GM12872 (cell line): ENCODE results near the gene HLA-DPA1.

Source experiments
- CTCF ChIP-seq: IDR thresholded peaks from 3 replicates; pipeline ENCODE4 v1.5.1; 2011; ENCODE audit warnings: low read depth, mild to moderate bottlenecking, low read length, moderate library complexity; ENCODE audit not compliant: insufficient read depth

The HLA-DPA1 gene

GRCh38 chr6:33034554-33034953 lies 38.9 kb downstream of the HLA-DPA1 start:
- no peak for TF ChIP-seq CTCF

- no peak for TF ChIP-seq CTCF
These were observed 43.2 kb downstream of the HLA-DPA1 start for GRCh38 chr6:33030245-33030644.

GRCh38 chr6:33029328-33030184 lies 43.9 kb downstream of the HLA-DPA1 start:
- no peak for TF ChIP-seq CTCF

- no peak for TF ChIP-seq CTCF
These were observed 45.1 kb downstream of the HLA-DPA1 start for GRCh38 chr6:33028220-33028849.

GRCh38 chr6:33024521-33024920 lies 48.9 kb downstream of the HLA-DPA1 start:
- no peak for TF ChIP-seq CTCF

- no peak for TF ChIP-seq CTCF
These were observed 49.9 kb downstream of the HLA-DPA1 start for GRCh38 chr6:33023536-33023935.

- TF ChIP-seq CTCF: no peak
These were observed 51.5 kb downstream of the HLA-DPA1 start for GRCh38 chr6:33021917-33022316.
